C4-2B (cell line): ENCODE measurements around the gene DOLK.

ENCODE experiments used
- CTCF ChIP-seq: fragments of 450-650 bp; conservative IDR thresholded peaks from 2 replicates; pipeline ENCODE4 v1.5.1; 2017; ENCODE audit warnings: mild to moderate bottlenecking
- ZFX ChIP-seq: fragments of 450-650 bp; IDR thresholded peaks from 2 replicates; pipeline ENCODE4 v1.6.1; 2017

- TF ChIP-seq CTCF (no peak), ZFX (no peak)
Observed at GRCh38 chr9:128912270-128912853, 35.0 kb downstream of the DOLK start.
